Fibroblast of lung (primary cell): ENCODE data around the gene KIRREL3.

Source experiments
- CTCF ChIP-seq, 2 donors: IDR thresholded peaks in 1 of 2; conservative IDR thresholded peaks in 1 of 2; 1 replicate in 1 of 2; 2 replicates in 1 of 2; pipeline ENCODE4 v1.5.1; 2011 to 2012; ENCODE audit warnings: low read length in 2 of 2, control low read depth in 1 of 2, inconsistent platforms in 1 of 2, low read depth in 1 of 2, mild to moderate bottlenecking in 1 of 2
- EZH2 ChIP-seq: IDR thresholded peaks from 2 replicates; pipeline ENCODE4 v1.5.1; 2012; ENCODE audit warnings: low read length, control low read depth, mild to moderate bottlenecking; ENCODE audit errors: missing control alignments

DNA sequence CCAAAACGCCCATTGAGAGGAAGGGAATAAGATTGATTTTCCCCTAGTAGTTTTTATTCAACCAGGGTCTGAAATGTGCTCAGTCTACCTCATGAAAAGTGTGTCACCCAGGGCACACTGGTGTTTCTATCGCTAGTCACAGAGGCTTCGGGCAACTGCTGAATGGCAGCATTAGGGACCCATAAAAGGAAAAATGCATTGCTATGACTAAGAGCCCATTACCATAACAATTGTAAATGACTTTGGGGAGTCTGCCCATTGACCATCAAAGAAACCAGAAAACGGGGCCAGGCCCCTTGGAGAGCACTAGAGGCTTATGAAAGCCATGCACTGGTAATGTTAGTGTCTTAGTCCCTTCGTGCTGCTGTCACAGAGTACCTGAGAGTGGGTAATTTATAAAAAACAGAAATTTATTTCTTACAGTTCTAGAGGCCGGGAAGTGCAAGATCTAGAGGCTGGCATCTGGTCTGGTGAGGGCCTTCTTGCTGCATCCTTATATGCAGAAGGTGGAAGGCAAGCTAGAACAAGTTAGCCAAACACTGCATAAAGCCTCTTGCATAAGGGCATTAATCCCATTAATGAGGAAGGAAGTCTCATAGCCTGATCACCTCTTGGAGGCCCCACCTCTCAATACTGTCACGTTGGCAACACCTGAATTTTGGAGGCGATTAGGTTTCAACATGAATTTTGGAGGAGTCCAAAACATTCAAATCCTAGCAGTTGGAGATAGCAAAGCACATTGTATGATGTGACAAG lies 338.4 kb downstream of the KIRREL3 start:
- TF ChIP-seq CTCF (conservative IDR thresholded peaks at IDR 0.05 in 1 of 2, IDR thresholded peaks at IDR 0.05 in 1 of 2; ENCODE audit: low read depth in 1 of 2, low read length in 2 of 2) (no peak), EZH2 (no peak)
